Heart right ventricle (tissue), 16 donors: ENCODE results near the gene IL12RB1. TPM values are rescaled to one million over a fixed set of nuclear protein-coding genes. Genes with fewer than 3 reads are reported as not detected.
A peak's percentile ranks its signal among the peaks of the same experiment; 100 is the strongest.

Experiments used
- ATAC-seq, 8 donors: fragments of 200-7000 bp; cut with Tn5 transposase; one replicate each; pipeline ENCODE4 v1.9.1; 2020; ENCODE audit warnings: mild to moderate bottlenecking in 8 of 8, moderate library complexity in 8 of 8, moderate number of reproducible peaks in 1 of 8
- DNase-seq, 2 donors: peaks; one replicate each; pipeline ENCODE4 v3.0.0-alpha.2; 2020
- H3K27ac ChIP-seq, 10 donors: fragments of 200-600 bp; sonication (generic) in 2 of 10; one replicate each; pipeline versions ENCODE4 v1.5.0 to v1.8.0; 2020 to 2022; ENCODE audit warnings: mild to moderate bottlenecking in 3 of 10
- H3K27me3 ChIP-seq, 7 donors: fragments of 200-600 bp; one replicate each; pipeline ENCODE4 v1.8.0; 2021 to 2022; ENCODE audit warnings: mild to moderate bottlenecking in 2 of 7
- H3K36me3 ChIP-seq, 9 donors: fragments of 200-600 bp; sonication (generic) in 1 of 9; one replicate each; pipeline versions ENCODE4 v1.5.0 to v1.8.0; 2020 to 2022; ENCODE audit warnings: mild to moderate bottlenecking in 2 of 9
- H3K4me1 ChIP-seq, 9 donors: fragments of 200-600 bp; sonication (generic) in 1 of 9; one replicate each; pipeline versions ENCODE4 v1.5.0 to v1.8.0; 2020 to 2022; ENCODE audit warnings: mild to moderate bottlenecking in 4 of 9
- H3K4me3 ChIP-seq, 10 donors: fragments of 200-600 bp; sonication (generic) in 2 of 10; one replicate each; pipeline versions ENCODE4 v1.5.0 to v1.8.0; 2020 to 2022; ENCODE audit warnings: mild to moderate bottlenecking in 7 of 10, moderate library complexity in 2 of 10
- H3K9me3 ChIP-seq, 11 donors: fragments of 200-600 bp in 10 of 11; sonication (generic) in 2 of 11; one replicate each; pipeline versions ENCODE4 v1.5.0 to v1.8.0; 2013 to 2022; ENCODE audit warnings: mild to moderate bottlenecking in 2 of 11, control low read depth in 1 of 11, moderate library complexity in 1 of 11
- WGBS, 2 donors: extraction: QIAGEN DNeasy Blood & Tissue Kit; methylation state at CpG; one replicate each; pipeline ENCODE4 v1.1.7; 2013; ENCODE audit warnings: inconsistent platforms in 1 of 2; 5-methylcytosine and 5-hydroxymethylcytosine counted together
- intact Hi-C, 10 donors: fragments of 100-400 bp; cut with DNase I; formaldehyde crosslinking; loops; one replicate each; pipeline versions ENCODE4 v1.11.1 to v1.14.2; 2022
- polyA plus RNA-seq, 2 donors: library from polyadenylated mRNA; stranded (reverse); fragments of 200-250 nt; gene quantifications; one replicate each; pipeline ENCODE4 v1.2.3, GENCODE V29; 2013
- total RNA-seq, 10 donors: library from RNA; stranded (reverse); fragmentation: NEBNext Ultra II Directional in 3 of 10; extraction: Animal tissue kit (Norgen Biotek cat#: 25700) in 3 of 10; gene quantifications; one replicate each; pipeline versions ENCODE4 v1.2.1 to v1.2.4, GENCODE V29; 2021 to 2023
- TF ChIP-seq, protein P1 (sequence below), 9 donors: fragments of 200-600 bp; sonication (generic) in 2 of 9; IDR thresholded peaks; one replicate each; pipeline versions ENCODE4 v1.5.0 to v1.8.0; 2021 to 2022; ENCODE audit warnings: antibody characterized with exemption in 9 of 9, mild to moderate bottlenecking in 5 of 9, moderate library complexity in 1 of 9
- donor health status: Arrhythmogenic right ventricular cardiomyopathy.
- donor health status: ischemic (EF 13 %, LVEDD 7.1; RV severe dilation, severe dysfunction).
- donor health status: healthy with polysubstance abuse.
- donor health status: DM: no; HTN: yes; CAD: no.
- donor health status: DM: no; HTN: no; CAD: no.
- donor health status: ischemic (EF 25% LVEDD 6.9; RV normal size, moderate dysfunction).
- donor health status: ischemic (EF 25% LVEDD 5.7; RV mildly dilated, moderate dysfunction).
- donor health status: healthy.
- donor health status: DM: yes; HTN: yes; CAD: no.
- donor health status: Ischemic cardiomyopathy.
- donor health status: ischemic (EF 35%, LVEDD 5.7; RV mildly dilated, moderate dysfunction).
- donor health status: nonischemic (EF 11% LVEDD 7.7; RV severe dilation, severe dysfunction).
- donor health status: DM: yes; HTN: yes; CAD: no.
- donor health status: PGD.
- donor health status: ischemic (EF 29% LVEDD 5.4; RV normal size, mild dysfunction).
- donor health status: nonischemic (EF 23%, LVEDD 6.1; RV moderate dilation, normal function).

IL12RB1 gene
- total and polyA plus RNA-seq, 12 donors = 0.24 to 5.4 (median 0.44) TPM

DNA sequence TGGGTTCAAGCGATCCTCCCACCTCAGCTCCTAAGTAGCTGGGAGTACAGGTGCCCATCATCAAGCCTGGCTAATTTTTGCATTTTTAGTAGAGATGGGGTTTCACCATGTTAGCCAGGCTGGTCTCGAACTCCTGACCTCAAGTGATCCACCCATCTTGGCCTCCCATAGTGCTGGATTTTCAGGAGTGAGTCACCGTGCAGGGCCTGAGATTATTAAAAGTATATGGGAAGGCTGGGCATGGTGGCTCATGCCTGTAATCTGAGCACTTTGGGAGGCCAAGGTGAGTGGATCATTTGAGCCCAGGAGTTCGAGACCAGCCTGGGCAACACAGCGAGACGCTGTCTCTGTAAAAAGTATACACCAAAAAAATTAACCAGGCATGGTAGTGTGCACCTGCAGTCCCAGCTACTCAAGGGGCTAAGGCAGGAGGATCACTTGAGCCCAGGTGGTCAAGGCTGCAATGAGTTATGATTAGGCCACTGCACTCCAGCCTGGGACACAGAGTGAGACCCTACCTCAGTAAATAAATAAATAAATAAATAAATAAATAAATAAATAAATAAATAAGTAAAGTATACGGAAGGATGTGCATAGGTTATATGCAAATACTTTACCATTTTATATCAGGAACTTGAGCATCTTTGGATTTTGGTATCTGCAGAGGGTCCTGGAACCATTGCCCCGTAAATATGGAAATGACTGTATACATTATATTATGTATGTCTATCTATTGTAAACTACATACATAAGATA lies 854 bp downstream of the IL12RB1 start:
- intact Hi-C loops = no loop called here
- 86% methylated on average over 8 of the region's 8 CpGs for WGBS, 2 donors
- no peak for ATAC-seq

DNA sequence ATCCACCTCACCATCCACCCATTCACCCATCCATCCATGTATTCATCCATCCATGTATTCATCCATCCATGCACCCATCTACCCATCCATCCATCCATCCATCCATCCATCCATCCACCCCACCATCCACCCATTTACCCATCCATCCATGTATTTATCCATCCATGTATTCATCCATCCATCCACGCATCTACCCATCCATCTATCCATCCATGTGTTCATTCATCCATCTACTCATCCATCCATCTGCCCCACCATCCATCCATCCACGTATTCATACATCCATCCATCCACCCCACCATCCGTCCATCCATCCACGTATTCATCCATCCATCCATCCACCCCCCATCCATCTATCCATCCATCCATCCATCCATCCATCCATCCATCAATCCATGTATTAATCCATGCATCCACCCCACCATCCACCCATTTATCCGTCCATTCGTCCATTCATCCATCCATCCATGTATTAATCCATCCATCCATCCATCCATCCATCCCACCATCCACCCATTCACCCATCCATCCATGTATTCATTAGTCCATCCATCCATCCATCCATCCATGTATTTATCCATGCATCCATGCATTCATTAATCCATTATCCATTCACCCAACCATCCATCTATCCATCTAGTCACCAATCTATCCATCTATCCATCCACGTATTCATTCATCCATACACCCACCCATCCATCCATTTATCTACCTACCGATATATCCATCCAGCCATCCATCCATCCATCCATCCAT lies 2.6 kb downstream of the IL12RB1 start:
- intact Hi-C loops = no loop called here
- Histone ChIP-seq H3K27me3 (peaks cover 0 to 19% (median 0%) of the 10 kb centered on the region in 7 donors), H3K9me3 (no peaks in the 10 kb centered on the region), H3K36me3 (peaks cover 0 to 9% (median 0%) of the 10 kb centered on the region in 9 donors), H3K27ac (no peak overlapping the region), H3K4me1 (peaks cover 0 to 28% (median 0%) of the 10 kb centered on the region in 9 donors), H3K4me3 (no peak overlapping the region)
- TF ChIP-seq, protein P1, sequence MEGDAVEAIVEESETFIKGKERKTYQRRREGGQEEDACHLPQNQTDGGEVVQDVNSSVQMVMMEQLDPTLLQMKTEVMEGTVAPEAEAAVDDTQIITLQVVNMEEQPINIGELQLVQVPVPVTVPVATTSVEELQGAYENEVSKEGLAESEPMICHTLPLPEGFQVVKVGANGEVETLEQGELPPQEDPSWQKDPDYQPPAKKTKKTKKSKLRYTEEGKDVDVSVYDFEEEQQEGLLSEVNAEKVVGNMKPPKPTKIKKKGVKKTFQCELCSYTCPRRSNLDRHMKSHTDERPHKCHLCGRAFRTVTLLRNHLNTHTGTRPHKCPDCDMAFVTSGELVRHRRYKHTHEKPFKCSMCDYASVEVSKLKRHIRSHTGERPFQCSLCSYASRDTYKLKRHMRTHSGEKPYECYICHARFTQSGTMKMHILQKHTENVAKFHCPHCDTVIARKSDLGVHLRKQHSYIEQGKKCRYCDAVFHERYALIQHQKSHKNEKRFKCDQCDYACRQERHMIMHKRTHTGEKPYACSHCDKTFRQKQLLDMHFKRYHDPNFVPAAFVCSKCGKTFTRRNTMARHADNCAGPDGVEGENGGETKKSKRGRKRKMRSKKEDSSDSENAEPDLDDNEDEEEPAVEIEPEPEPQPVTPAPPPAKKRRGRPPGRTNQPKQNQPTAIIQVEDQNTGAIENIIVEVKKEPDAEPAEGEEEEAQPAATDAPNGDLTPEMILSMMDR (IDR thresholded peaks at IDR 0.05) = no peak
- DNase-seq (no peak), ATAC-seq (no peak)
- WGBS, 2 donors = 72 to 75% methylated on average over 8 of the region's 8 CpGs

More for the DNA sequence above, 854 bp downstream of the IL12RB1 start:
- H3K36me3 ChIP-seq = no peaks in the 10 kb centered on the region
- no peak for DNase-seq
- peaks cover 0 to 18% (median 3%) of the 10 kb centered on the region in 7 donors for H3K27me3 ChIP-seq
- no peaks in the 10 kb centered on the region for H3K9me3 ChIP-seq
- peaks cover 0 to 46% (median 0%) of the 10 kb centered on the region in 9 donors for H3K4me1 ChIP-seq
- TF ChIP-seq, protein P1 (IDR thresholded peaks at IDR 0.05) = no peak
- H3K4me3 ChIP-seq = peak overlapping the region in 1 of 10 donors; percentile 57
- H3K27ac ChIP-seq = peak overlapping the region in 1 of 10 donors; percentile 92

DNA sequence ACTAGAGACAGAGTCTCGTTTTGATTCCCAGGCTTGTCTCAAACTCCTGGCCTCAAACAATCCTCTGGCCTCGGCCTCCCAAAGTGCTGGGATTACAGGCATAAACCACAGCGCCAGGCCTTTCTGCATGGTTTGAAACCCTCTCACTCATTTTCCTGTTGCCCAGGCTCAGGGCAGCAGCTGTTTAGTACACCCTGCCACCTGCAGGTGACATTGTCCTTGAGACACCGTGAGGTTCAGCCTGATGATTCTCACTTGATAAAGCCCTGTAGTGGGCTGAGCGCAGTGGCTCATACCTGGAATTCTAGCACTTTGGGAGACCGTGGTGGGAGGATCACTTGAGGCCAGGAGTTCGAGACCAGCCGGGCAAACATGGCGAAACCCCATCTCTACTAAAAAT lies 12.5 kb downstream of the IL12RB1 start:
- Histone ChIP-seq H3K27me3 (peaks cover 0 to 19% (median 9%) of the 10 kb centered on the region in 7 donors), H3K36me3 (peaks cover 0 to 41% (median 0%) of the 10 kb centered on the region in 9 donors), H3K27ac (no peak overlapping the region), H3K4me1 (no peaks in the 10 kb centered on the region), H3K9me3 (no peaks in the 10 kb centered on the region), H3K4me3 (no peak overlapping the region)
- no peak for DNase-seq
- TF ChIP-seq, protein P1 (IDR thresholded peaks at IDR 0.05) = no peak
- ATAC-seq = no peak
- 68 to 71% methylated on average over 9 of the region's 9 CpGs for WGBS, 2 donors
- intact Hi-C loops = no loop called here

DNA sequence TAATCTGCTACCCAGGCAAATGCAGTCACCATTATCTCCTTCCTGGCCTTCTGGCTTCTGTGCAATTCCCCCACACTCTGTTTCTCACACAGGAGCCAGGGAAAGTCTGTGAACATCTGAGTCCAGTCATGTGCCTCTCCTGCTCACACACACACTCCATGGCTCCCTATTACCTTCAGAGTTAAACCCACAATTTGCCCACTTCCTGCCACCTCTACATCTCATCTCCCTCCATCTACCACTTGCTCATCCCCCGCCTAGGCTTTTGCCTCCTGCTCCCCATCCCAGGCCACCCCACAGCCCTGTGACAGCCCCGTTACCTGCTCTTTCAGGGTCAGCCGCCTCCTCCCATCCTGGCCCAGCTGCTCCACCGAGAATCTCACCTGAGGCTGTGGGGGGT lies 13.5 kb downstream of the IL12RB1 start:
- Histone ChIP-seq H3K27ac (no peak overlapping the region), H3K4me3 (no peak overlapping the region), H3K4me1 (no peaks in the 10 kb centered on the region), H3K36me3 (peaks cover 0 to 41% (median 0%) of the 10 kb centered on the region in 9 donors), H3K27me3 (peaks cover 0 to 21% (median 9%) of the 10 kb centered on the region in 7 donors), H3K9me3 (no peaks in the 10 kb centered on the region)
- no peak for DNase-seq
- TF ChIP-seq, protein P1 (IDR thresholded peaks at IDR 0.05) = no peak
- ATAC-seq = no peak
- intact Hi-C loops = no loop called here
- 77 to 79% methylated on average over 4 of the region's 4 CpGs for whole genome bisulfite sequencing, 2 donors
